SK-N-SH (cell line): ENCODE data around the gene CDX2.

ENCODE experiments used
- EP300 ChIP-seq, 2 experiments: IDR thresholded peaks; 2 replicates each; pipeline versions ENCODE4 v1.4.0 to v1.6.1; 2012; ENCODE audit warnings: borderline replicate concordance in 1 of 2, low read depth in 1 of 2, low read length in 1 of 2
- JUND ChIP-seq: IDR thresholded peaks from 2 replicates; pipeline ENCODE4 v1.4.0; 2012
- NFIC ChIP-seq: IDR thresholded peaks from 2 replicates; pipeline ENCODE4 v1.4.0; 2012; ENCODE audit warnings: borderline replicate concordance
- TEAD4 ChIP-seq: IDR thresholded peaks from 2 replicates; pipeline ENCODE4 v1.4.0; 2012; ENCODE audit warnings: mild to moderate bottlenecking, borderline replicate concordance; ENCODE audit not compliant: insufficient read depth
- YY1 ChIP-seq: IDR thresholded peaks from 2 replicates; pipeline ENCODE4 v1.4.0; 2012; ENCODE audit warnings: low read depth, mild to moderate bottlenecking
- TF ChIP-seq, protein P1 (sequence below): fragments of 200-600 bp; sonication (generic); IDR thresholded peaks from 2 replicates; pipeline ENCODE4 v1.6.1; 2017; ENCODE audit warnings: antibody characterized with exemption, mild to moderate bottlenecking, moderate library complexity
- TF ChIP-seq, protein P2 (sequence below): IDR thresholded peaks from 2 replicates; pipeline ENCODE4 v1.4.0; 2012; ENCODE audit warnings: low read depth, borderline replicate concordance

DNA sequence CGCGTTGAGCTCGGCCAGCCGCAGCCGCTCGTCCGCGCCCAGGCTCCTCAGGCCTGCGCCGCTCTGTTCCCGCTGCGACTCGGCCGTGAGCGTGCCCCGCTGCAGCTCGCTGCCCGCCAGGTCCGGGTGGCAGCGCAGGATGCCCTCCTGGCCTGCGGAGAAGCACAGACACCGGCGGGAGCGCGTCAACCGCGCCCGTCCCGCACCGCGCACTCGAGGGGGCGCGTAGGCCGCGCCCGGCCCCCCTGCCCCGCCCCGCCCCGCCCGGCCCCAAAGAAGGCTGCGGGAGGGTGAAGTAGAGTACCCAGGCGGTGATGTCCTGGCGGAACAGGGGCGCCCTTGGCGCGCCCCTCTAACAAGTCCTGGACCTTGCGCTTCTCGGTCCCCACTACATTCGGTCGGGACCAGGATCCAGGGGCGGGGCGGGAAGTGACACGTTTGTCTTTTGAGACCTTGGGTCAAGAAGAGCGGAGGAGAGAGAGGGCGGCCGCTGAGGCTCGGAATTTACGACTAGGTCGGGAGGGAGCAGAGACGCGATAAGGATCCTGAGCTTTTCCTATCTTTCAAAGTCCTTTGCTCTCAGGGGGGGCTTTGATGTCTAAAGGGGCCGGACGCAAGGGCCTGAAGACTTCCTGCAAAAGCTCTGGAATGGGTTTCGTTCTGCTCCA lies 9.3 kb upstream of the CDX2 start:
- no peak for TF ChIP-seq TEAD4
- TF ChIP-seq EP300 (IDR thresholded peaks at IDR 0.05; ENCODE audit: borderline replicate concordance in 1 of 2, low read depth in 1 of 2, low read length in 1 of 2) = no peak
- TF ChIP-seq, protein P1, sequence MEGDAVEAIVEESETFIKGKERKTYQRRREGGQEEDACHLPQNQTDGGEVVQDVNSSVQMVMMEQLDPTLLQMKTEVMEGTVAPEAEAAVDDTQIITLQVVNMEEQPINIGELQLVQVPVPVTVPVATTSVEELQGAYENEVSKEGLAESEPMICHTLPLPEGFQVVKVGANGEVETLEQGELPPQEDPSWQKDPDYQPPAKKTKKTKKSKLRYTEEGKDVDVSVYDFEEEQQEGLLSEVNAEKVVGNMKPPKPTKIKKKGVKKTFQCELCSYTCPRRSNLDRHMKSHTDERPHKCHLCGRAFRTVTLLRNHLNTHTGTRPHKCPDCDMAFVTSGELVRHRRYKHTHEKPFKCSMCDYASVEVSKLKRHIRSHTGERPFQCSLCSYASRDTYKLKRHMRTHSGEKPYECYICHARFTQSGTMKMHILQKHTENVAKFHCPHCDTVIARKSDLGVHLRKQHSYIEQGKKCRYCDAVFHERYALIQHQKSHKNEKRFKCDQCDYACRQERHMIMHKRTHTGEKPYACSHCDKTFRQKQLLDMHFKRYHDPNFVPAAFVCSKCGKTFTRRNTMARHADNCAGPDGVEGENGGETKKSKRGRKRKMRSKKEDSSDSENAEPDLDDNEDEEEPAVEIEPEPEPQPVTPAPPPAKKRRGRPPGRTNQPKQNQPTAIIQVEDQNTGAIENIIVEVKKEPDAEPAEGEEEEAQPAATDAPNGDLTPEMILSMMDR = no peak
- TF ChIP-seq, protein P2, sequence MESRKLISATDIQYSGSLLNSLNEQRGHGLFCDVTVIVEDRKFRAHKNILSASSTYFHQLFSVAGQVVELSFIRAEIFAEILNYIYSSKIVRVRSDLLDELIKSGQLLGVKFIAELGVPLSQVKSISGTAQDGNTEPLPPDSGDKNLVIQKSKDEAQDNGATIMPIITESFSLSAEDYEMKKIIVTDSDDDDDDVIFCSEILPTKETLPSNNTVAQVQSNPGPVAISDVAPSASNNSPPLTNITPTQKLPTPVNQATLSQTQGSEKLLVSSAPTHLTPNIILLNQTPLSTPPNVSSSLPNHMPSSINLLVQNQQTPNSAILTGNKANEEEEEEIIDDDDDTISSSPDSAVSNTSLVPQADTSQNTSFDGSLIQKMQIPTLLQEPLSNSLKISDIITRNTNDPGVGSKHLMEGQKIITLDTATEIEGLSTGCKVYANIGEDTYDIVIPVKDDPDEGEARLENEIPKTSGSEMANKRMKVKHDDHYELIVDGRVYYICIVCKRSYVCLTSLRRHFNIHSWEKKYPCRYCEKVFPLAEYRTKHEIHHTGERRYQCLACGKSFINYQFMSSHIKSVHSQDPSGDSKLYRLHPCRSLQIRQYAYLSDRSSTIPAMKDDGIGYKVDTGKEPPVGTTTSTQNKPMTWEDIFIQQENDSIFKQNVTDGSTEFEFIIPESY = no peak
- TF ChIP-seq JUND = no peak
- TF ChIP-seq NFIC = no peak
- no peak for TF ChIP-seq YY1
